Breast epithelium (tissue), 4 donors: ENCODE data around the gene ATP1A1. TPM values are rescaled to one million over a fixed set of nuclear protein-coding genes. Genes with fewer than 3 reads are reported as not detected.

Experiments
- DNase-seq, 2 donors: peaks; one replicate each; pipeline ENCODE4 v3.0.0-alpha.2; 2019; ENCODE audit warnings: low spot score in 2 of 2
- H3K27ac ChIP-seq, 2 donors: fragments of 200-600 bp; sonication (generic) in 1 of 2; one replicate each; pipeline ENCODE4 v1.5.1; 2016 to 2019; ENCODE audit warnings: mild to moderate bottlenecking in 1 of 2
- H3K27me3 ChIP-seq, 2 donors: fragments of 200-600 bp; sonication (generic) in 1 of 2; one replicate each; pipeline versions ENCODE4 v1.5.1 to v1.6.0; 2017 to 2019; ENCODE audit warnings: control low read depth in 1 of 2, mild to moderate bottlenecking in 1 of 2
- H3K36me3 ChIP-seq: fragments of 200-600 bp; one replicate; pipeline ENCODE4 v1.5.1; 2019
- H3K4me1 ChIP-seq, 2 donors: fragments of 200-600 bp; sonication (generic); one replicate each; pipeline ENCODE4 v1.5.1; 2016 to 2019; ENCODE audit warnings: control low read depth in 1 of 2
- H3K4me3 ChIP-seq, 3 donors: fragments of 200-600 bp; sonication (generic); 1 replicate in 2 of 3; 2 replicates in 1 of 3; pipeline ENCODE4 v1.5.1; 2016 to 2019; ENCODE audit warnings: mild to moderate bottlenecking in 3 of 3, moderate library complexity in 2 of 3
- H3K9me3 ChIP-seq, 2 donors: fragments of 200-600 bp; sonication (generic) in 1 of 2; one replicate each; pipeline ENCODE4 v1.5.1; 2016 to 2019; ENCODE audit warnings: control low read depth in 1 of 2
- CTCF ChIP-seq, 3 donors: fragments of 450-650 bp; IDR thresholded peaks; one replicate each; pipeline ENCODE4 v1.5.1; 2016 to 2017; ENCODE audit warnings: antibody characterized with exemption in 3 of 3, mild to moderate bottlenecking in 3 of 3, moderate library complexity in 3 of 3
- POLR2A ChIP-seq: fragments of 450-650 bp; IDR thresholded peaks from one replicate; pipeline ENCODE4 v1.6.1; 2016; ENCODE audit warnings: antibody characterized with exemption, mild to moderate bottlenecking, moderate library complexity
- POLR2AphosphoS5 ChIP-seq, 3 donors: sonication (generic); formaldehyde crosslinking; IDR thresholded peaks; one replicate each; pipeline ENCODE4 v1.6.1; 2017; ENCODE audit warnings: antibody characterized with exemption in 3 of 3
- intact Hi-C: fragments of 100-400 bp; cut with DNase I; formaldehyde crosslinking; loops from one replicate; pipeline ENCODE4 v1.15.1; 2023; ENCODE audit warnings: low total_unique reads
- total RNA-seq, 3 donors: library from RNA; depleted of rRNA; stranded (reverse); fragments of >200 nt; gene quantifications; one replicate each; pipeline ENCODE4 v1.1.0, GENCODE V29; 2016

Gene ATP1A1
- total RNA-seq, 3 donors from 2014 or later, result 235 to 423 (median 331) TPM

- intact Hi-C loops, result no loop called here
- Histone ChIP-seq H3K27ac (no peak overlapping the region), H3K9me3 (no peaks in the 10 kb centered on the region), H3K4me3 (no peak overlapping the region), H3K4me1 (no peaks in the 10 kb centered on the region), H3K36me3 (no peaks in the 10 kb centered on the region), H3K27me3 (no peaks in the 10 kb centered on the region)
- DNase-seq, result no peak
- TF ChIP-seq POLR2A, result no peak
- TF ChIP-seq CTCF (IDR thresholded peaks at IDR 0.05), result no peak
- TF ChIP-seq POLR2AphosphoS5 (IDR thresholded peaks at IDR 0.05), result no peak
These were observed 56.9 kb downstream of the ATP1A1 start for GRCh38 chr1:116429821-116430374.

GRCh38 chr1:116431870-116432500, 58.9 kb downstream of the ATP1A1 start:
- peak overlapping the region; percentile 91 to 95 for H3K27ac ChIP-seq
- TF ChIP-seq POLR2AphosphoS5 (IDR thresholded peaks at IDR 0.05), result no peak
- no peak for TF ChIP-seq POLR2A
- TF ChIP-seq CTCF (IDR thresholded peaks at IDR 0.05), result no peak
- H3K4me1 ChIP-seq, result no peaks in the 10 kb centered on the region
- H3K36me3 ChIP-seq, result no peaks in the 10 kb centered on the region
- no peak for DNase-seq
- no peaks in the 10 kb centered on the region for H3K9me3 ChIP-seq
- intact Hi-C loops, result no loop called here
- no peak overlapping the region for H3K4me3 ChIP-seq
- no peaks in the 10 kb centered on the region for H3K27me3 ChIP-seq

- Histone ChIP-seq H3K4me1 (no peaks in the 10 kb centered on the region), H3K27ac (peak overlapping the region; percentile 91 to 95), H3K27me3 (no peaks in the 10 kb centered on the region), H3K36me3 (no peaks in the 10 kb centered on the region), H3K4me3 (no peak overlapping the region), H3K9me3 (no peaks in the 10 kb centered on the region)
- intact Hi-C loops, result no loop called here
- TF ChIP-seq CTCF (IDR thresholded peaks at IDR 0.05), result no peak
- TF ChIP-seq POLR2AphosphoS5 (IDR thresholded peaks at IDR 0.05), result no peak
- TF ChIP-seq POLR2A, result no peak
- no peak for DNase-seq
These were observed 59.7 kb downstream of the ATP1A1 start for GRCh38 chr1:116432655-116433265.

- Histone ChIP-seq H3K36me3 (no peaks in the 10 kb centered on the region), H3K4me1 (no peaks in the 10 kb centered on the region), H3K4me3 (no peak overlapping the region), H3K27ac (peak overlapping the region; percentile 91 to 95), H3K9me3 (no peaks in the 10 kb centered on the region), H3K27me3 (no peaks in the 10 kb centered on the region)
- intact Hi-C loops, result no loop called here
- TF ChIP-seq POLR2AphosphoS5 (IDR thresholded peaks at IDR 0.05) (peak in 1 of 3 donors; percentile 39), CTCF (IDR thresholded peaks at IDR 0.05) (no peak)
- peak in 1 of 2 donors; percentile 89 for DNase-seq
These were observed 60.5 kb downstream of the ATP1A1 start for GRCh38 chr1:116433275-116434257.
